Left colon (tissue), 2 donors: ENCODE data around the gene SYT1. TPM values are rescaled to one million over a fixed set of nuclear protein-coding genes. Genes with fewer than 3 reads are reported as not detected.

Source experiments
- ATAC-seq: fragments of 200-7000 bp; cut with Tn5 transposase; one replicate; pipeline ENCODE4 v1.9.1; 2020; ENCODE audit warnings: mild to moderate bottlenecking, moderate library complexity
- DNase-seq, 2 donors: peaks; one replicate each; pipeline ENCODE4 v3.0.0-alpha.2; 2020
- intact Hi-C, 2 donors: fragments of 100-400 bp; cut with DNase I in 1 of 2; cut with micrococcal nuclease in 1 of 2; formaldehyde crosslinking; loops; one replicate each; pipeline versions ENCODE4 v1.11.2 to v1.14.0; 2022; cut with DNase I, micrococcal nuclease
- total RNA-seq, 2 donors: library from RNA; stranded (reverse); fragmentation: NEBNext Ultra II Directional; extraction: Animal tissue kit (Norgen Biotek cat#: 25700); gene quantifications; one replicate each; pipeline ENCODE4 v1.2.1, GENCODE V29; 2021
- donor health status: DM: no; HTN: no; CAD: no.
- donor health status: DM: yes; HTN: yes; CAD: no.

The SYT1 gene
- total RNA-seq, 2 donors from 2014 or later, result 0.92 to 1.5 TPM

GRCh38 chr12:78959556-78959955 lies 95.0 kb downstream of the SYT1 start:
- ATAC-seq (no peak), DNase-seq (no peak)
- intact Hi-C loops, result no loop called here

- intact Hi-C loops, result no loop called here
- no peak for ATAC-seq
- no peak for DNase-seq
These were observed 96.6 kb downstream of the SYT1 start for GRCh38 chr12:78961171-78961570.

GRCh38 chr12:78963439-78964227 lies 99.1 kb downstream of the SYT1 start:
- ATAC-seq (no peak), DNase-seq (no peak)
- intact Hi-C loops, result no loop called here

- intact Hi-C loops, result no loop called here
- ATAC-seq, result no peak
- no peak for DNase-seq
These were observed 99.9 kb downstream of the SYT1 start for GRCh38 chr12:78964521-78964920.

GRCh38 chr12:78966062-78966461 lies 101.5 kb downstream of the SYT1 start:
- intact Hi-C loops, result no loop called here

GRCh38 chr12:78966926-78967325 lies 102.4 kb downstream of the SYT1 start:
- ATAC-seq, result no peak
- intact Hi-C loops, result no loop called here

More at GRCh38 chr12:78966062-78966461, 101.5 kb downstream of the SYT1 start:
- ATAC-seq, result no peak
- DNase-seq, result no peak

GRCh38 chr12:78968226-78968625 lies 103.7 kb downstream of the SYT1 start:
- no peak for DNase-seq
- ATAC-seq, result no peak
- intact Hi-C loops, result no loop called here

More at GRCh38 chr12:78966926-78967325, 102.4 kb downstream of the SYT1 start:
- no peak for DNase-seq

- ATAC-seq (no peak), DNase-seq (no peak)
- intact Hi-C loops, result no loop called here
These were observed 105.5 kb downstream of the SYT1 start for GRCh38 chr12:78970041-78970440.

GRCh38 chr12:78977304-78977867 lies 112.8 kb downstream of the SYT1 start:
- intact Hi-C loops, result no loop called here

GRCh38 chr12:78994168-78994791 lies 129.7 kb downstream of the SYT1 start:
- ATAC-seq, result no peak
- no peak for DNase-seq
- intact Hi-C loops, result no loop called here

More at GRCh38 chr12:78977304-78977867, 112.8 kb downstream of the SYT1 start:
- DNase-seq, result no peak
- no peak for ATAC-seq

- intact Hi-C loops, result no loop called here
- ATAC-seq, result no peak
- DNase-seq, result no peak
These were observed 135.9 kb downstream of the SYT1 start for GRCh38 chr12:79000501-79000900.

GRCh38 chr12:79001404-79001803 lies 136.8 kb downstream of the SYT1 start:
- intact Hi-C loops, result no loop called here
- ATAC-seq, result no peak
- no peak for DNase-seq

GRCh38 chr12:79006306-79006705 lies 141.7 kb downstream of the SYT1 start:
- no peak for DNase-seq
- intact Hi-C loops, result no loop called here
- ATAC-seq, result no peak

GRCh38 chr12:79008591-79008990 lies 144.0 kb downstream of the SYT1 start:
- intact Hi-C loops, result no loop called here
- DNase-seq (no peak), ATAC-seq (no peak)

- DNase-seq (no peak), ATAC-seq (no peak)
- intact Hi-C loops, result no loop called here
These were observed 148.1 kb downstream of the SYT1 start for GRCh38 chr12:79012636-79013035.

GRCh38 chr12:79016181-79016580 lies 151.6 kb downstream of the SYT1 start:
- DNase-seq (no peak), ATAC-seq (no peak)
- intact Hi-C loops, result no loop called here

- DNase-seq, result no peak
- ATAC-seq, result no peak
- intact Hi-C loops, result no loop called here
These were observed 155.1 kb downstream of the SYT1 start for GRCh38 chr12:79019672-79020071.

- ATAC-seq (no peak), DNase-seq (no peak)
- intact Hi-C loops, result no loop called here
These were observed 155.5 kb downstream of the SYT1 start for GRCh38 chr12:79020106-79020505.

- no peak for ATAC-seq
- intact Hi-C loops, result no loop called here
These were observed 156.4 kb downstream of the SYT1 start for GRCh38 chr12:79021021-79021420.

GRCh38 chr12:79023261-79023660 lies 158.7 kb downstream of the SYT1 start:
- no peak for ATAC-seq
- intact Hi-C loops, result no loop called here
- DNase-seq, result no peak

More at GRCh38 chr12:79021021-79021420, 156.4 kb downstream of the SYT1 start:
- DNase-seq, result no peak
